Right atrium auricular region (tissue), 2 donors: Measurements from ENCODE around the gene TPSAB1. TPM values are rescaled to one million over a fixed set of nuclear protein-coding genes. Genes with fewer than 3 reads are reported as not detected.

Experiments used
- DNase-seq: peaks from one replicate; pipeline ENCODE4 v3.0.0-alpha.2; 2019; ENCODE audit warnings: low spot score
- H3K27ac ChIP-seq, 2 donors: fragments of 200-600 bp; sonication (generic); 1 replicate in 1 of 2; 2 replicates in 1 of 2; pipeline ENCODE4 v1.5.1; 2016 to 2019
- H3K27me3 ChIP-seq, 2 donors: fragments of 200-600 bp; sonication (generic); one replicate each; pipeline versions ENCODE4 v1.5.1 to v1.6.0; 2017 to 2019
- H3K36me3 ChIP-seq: fragments of 200-600 bp; sonication (generic); one replicate; pipeline ENCODE4 v1.5.1; 2016
- H3K4me1 ChIP-seq, 2 donors: fragments of 200-600 bp; sonication (generic); one replicate each; pipeline versions ENCODE4 v1.5.1 to v1.6.0; 2017 to 2019
- H3K4me3 ChIP-seq, 2 donors: fragments of 200-600 bp; sonication (generic); 1 replicate in 1 of 2; 2 replicates in 1 of 2; pipeline ENCODE4 v1.5.1; 2017 to 2019; ENCODE audit warnings: mild to moderate bottlenecking in 1 of 2, moderate library complexity in 1 of 2
- H3K9me3 ChIP-seq, 2 donors: fragments of 200-600 bp; sonication (generic); one replicate each; pipeline ENCODE4 v1.5.1; 2019
- total RNA-seq, 2 donors: library from RNA; depleted of rRNA; stranded (reverse); fragments of >200 nt; gene quantifications; one replicate each; pipeline ENCODE4 v1.1.0, GENCODE V29; 2016
- TF ChIP-seq, protein P1 (sequence below), 2 donors: fragments of 200-600 bp; sonication (generic); IDR thresholded peaks; one replicate each; pipeline ENCODE4 v1.5.1; 2019; ENCODE audit warnings: antibody characterized with exemption in 2 of 2

Gene TPSAB1
- total RNA-seq, 2 donors from 2014 or later = 2.6 to 8.9 TPM

DNA sequence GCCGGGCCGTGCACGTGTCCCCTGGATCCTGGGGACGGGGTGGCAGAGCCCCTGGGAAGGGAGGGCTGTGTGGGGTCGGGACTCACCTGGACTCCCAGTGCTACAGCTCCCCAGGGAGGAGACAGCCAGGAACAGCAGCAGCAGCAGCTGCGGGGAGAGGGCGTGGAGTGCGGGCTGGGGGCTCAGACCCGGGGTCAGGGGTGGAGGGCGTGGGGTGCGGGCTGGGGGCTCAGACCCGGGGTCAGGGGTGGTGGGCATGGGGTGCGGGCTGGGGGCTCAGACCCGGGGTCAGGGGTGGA, 36.0 kb downstream of the TPSAB1 start:
- Histone ChIP-seq H3K9me3 (no peaks in the 10 kb centered on the region), H3K4me1 (peaks cover 0 to 4% of the 10 kb centered on the region in 2 donors), H3K27me3 (no peaks in the 10 kb centered on the region), H3K4me3 (no peak overlapping the region), H3K27ac (no peak overlapping the region), H3K36me3 (no peaks in the 10 kb centered on the region)
- no peak for DNase-seq
- TF ChIP-seq, protein P1, sequence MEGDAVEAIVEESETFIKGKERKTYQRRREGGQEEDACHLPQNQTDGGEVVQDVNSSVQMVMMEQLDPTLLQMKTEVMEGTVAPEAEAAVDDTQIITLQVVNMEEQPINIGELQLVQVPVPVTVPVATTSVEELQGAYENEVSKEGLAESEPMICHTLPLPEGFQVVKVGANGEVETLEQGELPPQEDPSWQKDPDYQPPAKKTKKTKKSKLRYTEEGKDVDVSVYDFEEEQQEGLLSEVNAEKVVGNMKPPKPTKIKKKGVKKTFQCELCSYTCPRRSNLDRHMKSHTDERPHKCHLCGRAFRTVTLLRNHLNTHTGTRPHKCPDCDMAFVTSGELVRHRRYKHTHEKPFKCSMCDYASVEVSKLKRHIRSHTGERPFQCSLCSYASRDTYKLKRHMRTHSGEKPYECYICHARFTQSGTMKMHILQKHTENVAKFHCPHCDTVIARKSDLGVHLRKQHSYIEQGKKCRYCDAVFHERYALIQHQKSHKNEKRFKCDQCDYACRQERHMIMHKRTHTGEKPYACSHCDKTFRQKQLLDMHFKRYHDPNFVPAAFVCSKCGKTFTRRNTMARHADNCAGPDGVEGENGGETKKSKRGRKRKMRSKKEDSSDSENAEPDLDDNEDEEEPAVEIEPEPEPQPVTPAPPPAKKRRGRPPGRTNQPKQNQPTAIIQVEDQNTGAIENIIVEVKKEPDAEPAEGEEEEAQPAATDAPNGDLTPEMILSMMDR (IDR thresholded peaks at IDR 0.05) = no peak

GRCh38 chr16:1277151-1277598, 36.7 kb downstream of the TPSAB1 start:
- H3K27ac ChIP-seq = no peak overlapping the region
- no peak overlapping the region for H3K4me3 ChIP-seq
- H3K27me3 ChIP-seq = no peaks in the 10 kb centered on the region
- no peaks in the 10 kb centered on the region for H3K4me1 ChIP-seq
- no peak for DNase-seq
- TF ChIP-seq, protein P1 (IDR thresholded peaks at IDR 0.05) = no peak
- no peaks in the 10 kb centered on the region for H3K36me3 ChIP-seq
- H3K9me3 ChIP-seq = no peaks in the 10 kb centered on the region

GRCh38 chr16:1277617-1278282, 37.2 kb downstream of the TPSAB1 start:
- Histone ChIP-seq H3K9me3 (no peaks in the 10 kb centered on the region), H3K27me3 (no peaks in the 10 kb centered on the region), H3K27ac (no peak overlapping the region), H3K4me3 (no peak overlapping the region), H3K36me3 (no peaks in the 10 kb centered on the region), H3K4me1 (no peaks in the 10 kb centered on the region)
- TF ChIP-seq, protein P1 (IDR thresholded peaks at IDR 0.05) = no peak
- no peak for DNase-seq

- no peaks in the 10 kb centered on the region for H3K27me3 ChIP-seq
- no peaks in the 10 kb centered on the region for H3K4me1 ChIP-seq
- TF ChIP-seq, protein P1 (IDR thresholded peaks at IDR 0.05) = no peak
- no peak overlapping the region for H3K4me3 ChIP-seq
- DNase-seq = no peak
- H3K27ac ChIP-seq = no peak overlapping the region
- no peaks in the 10 kb centered on the region for H3K9me3 ChIP-seq
- no peaks in the 10 kb centered on the region for H3K36me3 ChIP-seq
Measured at GRCh38 chr16:1278477-1278876, 38.0 kb downstream of the TPSAB1 start.

DNA sequence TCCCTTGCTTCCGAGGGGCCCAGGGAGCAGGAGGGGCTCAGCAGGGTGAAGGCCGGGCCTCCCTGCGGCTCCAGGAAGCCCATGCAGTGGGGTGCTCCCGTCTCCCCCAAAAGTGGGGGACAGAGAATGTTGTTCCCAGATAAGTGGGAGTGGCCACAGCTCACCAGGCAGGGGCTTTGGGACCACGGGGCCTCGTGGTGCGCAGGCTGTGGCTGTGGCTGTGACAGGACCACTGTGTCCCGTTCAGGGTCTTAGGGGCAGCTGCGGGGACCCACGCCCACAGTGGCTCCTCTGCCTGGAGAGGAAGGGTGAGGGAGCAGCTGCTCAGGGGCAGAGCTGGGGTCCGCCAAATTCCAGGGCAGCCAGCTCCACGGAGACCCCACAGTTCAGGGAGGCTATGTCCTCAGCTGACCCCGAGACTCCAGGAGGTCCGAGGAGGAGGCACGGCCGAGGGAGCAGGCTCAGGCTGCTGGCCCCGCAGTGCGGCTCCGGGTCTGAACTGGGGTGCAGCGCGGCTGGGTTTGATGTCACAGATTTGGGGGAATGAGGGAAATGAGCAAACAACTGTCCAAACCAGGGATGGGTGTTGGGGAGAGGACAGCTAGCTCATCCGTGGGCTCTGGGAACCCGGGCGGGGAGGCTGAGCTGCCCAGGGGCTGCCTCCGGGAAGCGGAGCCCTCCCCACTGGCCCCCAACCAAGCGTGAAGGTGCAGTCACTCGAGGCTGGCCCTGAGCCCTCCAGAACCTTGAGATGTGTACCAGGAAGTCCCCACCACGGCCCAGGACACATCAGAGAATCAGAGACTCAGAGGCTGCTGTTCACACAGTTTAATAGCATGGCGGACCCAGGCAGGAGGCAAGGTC, 38.8 kb downstream of the TPSAB1 start:
- TF ChIP-seq, protein P1 (IDR thresholded peaks at IDR 0.05) = no peak
- no peaks in the 10 kb centered on the region for H3K4me1 ChIP-seq
- no peaks in the 10 kb centered on the region for H3K27me3 ChIP-seq
- no peaks in the 10 kb centered on the region for H3K36me3 ChIP-seq
- no peak overlapping the region for H3K27ac ChIP-seq
- H3K9me3 ChIP-seq = no peaks in the 10 kb centered on the region
- no peak for DNase-seq
- H3K4me3 ChIP-seq = no peak overlapping the region
